ENCODE measurements around the gene GON7. TPM values are rescaled to one million over a fixed set of nuclear protein-coding genes. Genes with fewer than 3 reads are reported as not detected.

Gene GON7
- total and polyA plus RNA-seq, 2 of the 8 experiments (the other 6 are each of a cell fraction or from before 2014, with no cell fraction given): 3.8 to 9.9 TPM

DNA sequence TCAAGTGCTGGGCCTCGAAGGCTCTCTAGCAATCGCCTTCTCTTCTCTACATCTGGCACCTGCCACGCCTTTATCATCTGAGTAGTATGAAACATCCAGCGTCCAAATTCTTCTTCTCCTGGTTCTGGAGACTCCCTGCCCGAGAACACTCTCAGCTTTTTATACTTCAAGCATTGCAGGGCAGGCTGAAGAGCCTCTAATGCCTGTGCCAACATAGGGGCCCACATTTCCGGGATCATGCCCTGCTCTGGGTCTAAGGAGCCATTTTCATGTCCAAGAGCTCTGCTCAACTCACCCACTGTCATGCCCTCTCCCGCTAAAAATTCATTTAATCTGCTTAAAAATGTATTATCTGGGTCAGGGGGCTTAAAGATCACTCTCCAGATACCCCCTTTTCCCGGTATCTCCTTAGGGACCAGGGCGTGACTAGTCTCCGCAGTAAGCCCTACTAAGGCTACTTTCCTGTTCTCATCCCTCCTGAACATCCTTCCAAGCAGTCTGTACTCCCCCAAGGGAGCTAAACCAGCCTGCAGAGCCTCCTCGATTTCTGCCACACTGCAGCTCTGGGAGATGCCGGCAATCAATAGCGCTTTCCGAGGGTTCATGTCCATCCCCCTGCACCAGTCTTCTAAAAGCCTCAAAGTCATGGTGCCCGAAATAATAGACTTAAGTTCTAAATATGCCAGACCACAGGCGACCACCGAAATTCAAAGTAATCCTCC lies 23.1 kb downstream of the GON7 start (continued):
- TF ChIP-seq FOSL1 (IDR thresholded peaks at IDR 0.05; ENCODE audit: insufficient read depth, low read depth, low read length): no peak
